Neutrophil (primary cell): Measurements from ENCODE around the gene GABPA.
A peak's percentile ranks its signal among the peaks of the same experiment; 100 is the strongest.
"Not testable (repeated sequence)": the region's sequence is repeated elsewhere in the genome, so short reads cannot be mapped to it uniquely, and the experiment has no call there.

Experiments used
- H3K27ac ChIP-seq: fragments of 200-600 bp; sonication (generic); 2 replicates; pipeline ENCODE4 v1.5.1; 2016; ENCODE audit warnings: mild to moderate bottlenecking, moderate library complexity
- H3K27me3 ChIP-seq: fragments of 200-600 bp; sonication (generic); 2 replicates; pipeline ENCODE4 v1.6.0; 2016; ENCODE audit warnings: mild to moderate bottlenecking
- H3K36me3 ChIP-seq: fragments of 200-600 bp; sonication (generic); 2 replicates; pipeline ENCODE4 v1.5.1; 2017
- H3K4me1 ChIP-seq, 2 experiments: fragments of 200-600 bp in 1 of 2; sonication (generic) in 1 of 2; 1 replicate in 1 of 2; 2 replicates in 1 of 2; pipeline versions ENCODE4 v1.5.1 to v1.6.1; 2013 to 2016; ENCODE audit warnings: low read depth in 1 of 2, low read length in 1 of 2, mild to moderate bottlenecking in 1 of 2, moderate library complexity in 1 of 2; ENCODE audit not compliant: control insufficient read depth in 1 of 2, insufficient read depth in 1 of 2
- H3K4me3 ChIP-seq, 2 experiments: fragments of 200-600 bp in 1 of 2; sonication (generic) in 1 of 2; 1 replicate in 1 of 2; 2 replicates in 1 of 2; pipeline ENCODE4 v1.5.1; 2013 to 2016; ENCODE audit warnings: low read depth in 1 of 2, low read length in 1 of 2, mild to moderate bottlenecking in 1 of 2, moderate library complexity in 1 of 2
- H3K9me3 ChIP-seq: fragments of 200-600 bp; sonication (generic); 2 replicates; pipeline ENCODE4 v1.5.1; 2016
- TF ChIP-seq, protein P1 (sequence below): fragments of 200-600 bp; sonication (generic); IDR thresholded peaks from 2 replicates; pipeline ENCODE4 v1.5.1; 2016; ENCODE audit warnings: antibody characterized with exemption

Gene GABPA

DNA sequence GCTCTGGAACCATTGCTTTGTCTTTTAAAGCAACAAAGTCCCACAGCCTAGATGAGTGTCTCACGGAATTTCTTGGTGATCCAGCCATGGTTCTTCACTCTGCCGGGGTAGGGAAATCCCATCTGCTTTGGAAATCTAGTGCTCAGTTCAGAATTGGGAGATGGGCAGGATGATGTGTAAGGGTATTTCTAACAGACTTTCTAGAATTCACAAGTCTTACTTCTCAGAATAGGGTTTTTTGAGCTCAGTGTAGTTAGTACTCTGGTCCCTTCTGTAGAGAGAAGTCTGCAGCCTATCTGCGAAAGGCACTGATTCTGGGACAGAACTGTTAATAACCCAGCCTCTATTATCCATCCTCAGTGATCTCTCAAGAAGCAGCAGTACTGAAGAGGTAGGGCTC is 25.3 kb downstream of the GABPA start:
- Histone ChIP-seq H3K27me3 (no peaks in the 10 kb centered on the region), H3K27ac (no peak overlapping the region), H3K36me3 (peaks cover 76% of the 10 kb centered on the region), H3K9me3 (no peaks in the 10 kb centered on the region), H3K4me1 (peaks cover 0 to 5% of the 10 kb centered on the region in 2 experiments), H3K4me3 (no peak overlapping the region)
- TF ChIP-seq, protein P1, sequence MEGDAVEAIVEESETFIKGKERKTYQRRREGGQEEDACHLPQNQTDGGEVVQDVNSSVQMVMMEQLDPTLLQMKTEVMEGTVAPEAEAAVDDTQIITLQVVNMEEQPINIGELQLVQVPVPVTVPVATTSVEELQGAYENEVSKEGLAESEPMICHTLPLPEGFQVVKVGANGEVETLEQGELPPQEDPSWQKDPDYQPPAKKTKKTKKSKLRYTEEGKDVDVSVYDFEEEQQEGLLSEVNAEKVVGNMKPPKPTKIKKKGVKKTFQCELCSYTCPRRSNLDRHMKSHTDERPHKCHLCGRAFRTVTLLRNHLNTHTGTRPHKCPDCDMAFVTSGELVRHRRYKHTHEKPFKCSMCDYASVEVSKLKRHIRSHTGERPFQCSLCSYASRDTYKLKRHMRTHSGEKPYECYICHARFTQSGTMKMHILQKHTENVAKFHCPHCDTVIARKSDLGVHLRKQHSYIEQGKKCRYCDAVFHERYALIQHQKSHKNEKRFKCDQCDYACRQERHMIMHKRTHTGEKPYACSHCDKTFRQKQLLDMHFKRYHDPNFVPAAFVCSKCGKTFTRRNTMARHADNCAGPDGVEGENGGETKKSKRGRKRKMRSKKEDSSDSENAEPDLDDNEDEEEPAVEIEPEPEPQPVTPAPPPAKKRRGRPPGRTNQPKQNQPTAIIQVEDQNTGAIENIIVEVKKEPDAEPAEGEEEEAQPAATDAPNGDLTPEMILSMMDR: no peak

DNA sequence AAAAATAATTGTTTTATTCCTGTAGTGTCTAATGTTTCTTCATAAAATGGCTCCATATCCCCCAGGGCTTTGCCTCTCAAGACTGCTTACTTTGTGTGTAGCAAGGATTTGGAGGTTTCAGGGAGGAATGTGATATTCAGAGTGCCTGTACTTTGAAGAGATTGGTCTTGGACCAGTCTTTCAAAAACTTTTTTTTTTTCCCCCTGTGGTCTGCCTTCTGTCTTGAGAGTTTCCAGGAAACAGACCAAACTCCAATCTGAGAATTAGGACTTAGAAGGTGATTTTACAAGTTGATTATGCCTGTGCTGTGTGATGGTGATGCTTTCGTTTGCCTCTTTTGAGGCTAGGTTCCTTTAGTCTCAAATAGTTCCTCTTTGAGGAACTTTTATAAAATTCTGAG is 25.9 kb downstream of the GABPA start:
- H3K9me3 ChIP-seq: no peaks in the 10 kb centered on the region
- H3K36me3 ChIP-seq: peaks cover 76% of the 10 kb centered on the region
- H3K4me1 ChIP-seq: peaks cover 0 to 5% of the 10 kb centered on the region in 2 experiments
- TF ChIP-seq, protein P1: no peak
- H3K27me3 ChIP-seq: no peaks in the 10 kb centered on the region
- H3K27ac ChIP-seq: no peak overlapping the region
- H3K4me3 ChIP-seq: no peak overlapping the region

DNA sequence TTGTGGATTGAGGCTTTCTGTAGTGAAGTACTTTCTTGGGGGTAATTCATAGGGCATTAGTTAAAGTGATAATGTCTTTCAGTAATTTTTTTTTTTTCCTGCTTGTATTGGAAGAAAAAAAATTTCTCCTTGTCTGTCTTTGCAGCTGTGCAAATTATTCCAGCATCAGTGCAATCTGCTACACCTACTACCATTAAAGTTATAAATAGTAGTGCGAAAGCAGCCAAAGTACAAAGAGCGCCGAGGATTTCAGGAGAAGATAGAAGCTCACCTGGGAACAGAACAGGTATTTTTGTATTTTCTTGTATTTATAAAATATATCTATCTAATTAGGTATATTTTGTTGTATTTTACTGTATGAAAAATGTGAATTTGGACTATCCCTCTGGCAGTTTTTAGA is 29.3 kb downstream of the GABPA start:
- H3K36me3 ChIP-seq: peaks cover 74% of the 10 kb centered on the region
- H3K27ac ChIP-seq: no peak overlapping the region

DNA sequence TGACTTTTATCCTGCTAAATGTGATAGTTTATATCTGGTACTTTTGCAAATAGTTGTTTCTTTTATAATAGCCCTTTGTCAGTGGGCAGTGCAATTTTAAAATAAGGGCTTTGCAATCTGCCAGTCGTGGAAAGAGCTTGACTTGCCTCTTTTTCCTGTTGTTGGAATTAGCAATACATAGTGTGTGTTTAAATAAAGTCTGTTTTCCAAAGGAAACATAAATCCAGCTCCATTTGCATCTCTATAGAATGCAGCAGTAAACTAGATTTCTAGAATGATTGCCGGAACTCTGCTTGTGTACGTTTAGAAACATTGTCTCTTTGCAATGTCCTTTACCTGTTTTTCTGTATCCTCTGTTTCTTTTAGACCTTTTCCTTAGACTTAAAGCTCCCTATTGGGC is 33.1 kb downstream of the GABPA start:
- H3K4me3 ChIP-seq: no peak overlapping the region
- no peaks in the 10 kb centered on the region for H3K9me3 ChIP-seq
- peaks cover 59% of the 10 kb centered on the region for H3K36me3 ChIP-seq
- no peaks in the 10 kb centered on the region for H3K27me3 ChIP-seq
- peaks cover 2 to 6% of the 10 kb centered on the region in 2 experiments for H3K4me1 ChIP-seq
- TF ChIP-seq, protein P1: no peak
- H3K27ac ChIP-seq: no peak overlapping the region

More for the DNA sequence above, 29.3 kb downstream of the GABPA start:
- no peaks in the 10 kb centered on the region for H3K27me3 ChIP-seq
- H3K4me3 ChIP-seq: no peak overlapping the region
- H3K9me3 ChIP-seq: no peaks in the 10 kb centered on the region
- TF ChIP-seq, protein P1: no peak
- peaks cover 0 to 5% of the 10 kb centered on the region in 2 experiments for H3K4me1 ChIP-seq

DNA sequence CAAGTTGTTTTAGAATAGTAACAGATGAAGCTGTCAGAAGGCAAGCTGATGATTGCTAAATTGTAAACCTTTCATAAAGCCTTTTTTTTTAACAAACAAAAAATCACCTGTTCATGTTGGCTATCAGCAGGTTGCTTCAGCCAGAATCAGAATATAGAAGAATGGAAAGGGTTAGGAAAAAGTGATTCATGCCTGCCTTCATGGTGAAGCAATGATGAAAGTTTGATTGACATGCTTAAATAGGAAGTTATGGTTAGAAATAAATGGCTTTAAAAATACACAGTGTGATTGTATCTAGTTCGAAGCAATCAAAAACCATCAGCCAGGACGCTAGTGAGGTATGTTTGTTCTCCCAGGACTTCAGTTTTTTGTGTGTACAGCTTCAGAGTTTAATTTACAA is 37.9 kb downstream of the GABPA start:
- peaks cover 18% of the 10 kb centered on the region for H3K36me3 ChIP-seq
- peak overlapping the region; percentile 63 for H3K27ac ChIP-seq
- TF ChIP-seq, protein P1: no peak
- H3K4me1 ChIP-seq: peaks cover 4 to 8% of the 10 kb centered on the region in 2 experiments
- no peak overlapping the region for H3K4me3 ChIP-seq
- H3K9me3 ChIP-seq: no peaks in the 10 kb centered on the region
- no peaks in the 10 kb centered on the region for H3K27me3 ChIP-seq

DNA sequence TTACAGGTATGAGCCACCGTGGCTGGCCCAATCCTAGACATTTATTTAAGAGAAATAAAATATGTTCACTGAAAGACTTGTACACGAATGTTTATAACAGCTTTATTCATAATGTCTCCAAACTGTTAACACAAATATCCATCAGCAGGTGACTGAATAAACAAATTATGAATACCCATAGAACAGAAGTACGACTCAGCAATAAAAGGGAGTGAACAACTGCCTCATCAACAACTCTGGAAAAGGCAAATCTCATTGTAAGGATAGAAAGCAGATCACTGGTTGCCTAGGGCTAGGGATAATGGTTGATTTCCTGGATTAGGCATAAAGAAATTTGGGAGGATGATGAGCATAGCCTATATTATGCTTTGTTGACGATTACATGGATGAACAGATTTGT is 41.7 kb downstream of the GABPA start:
- TF ChIP-seq, protein P1: no peak
- no peaks in the 10 kb centered on the region for H3K36me3 ChIP-seq
- no peak overlapping the region for H3K4me3 ChIP-seq
- H3K27me3 ChIP-seq: no peaks in the 10 kb centered on the region
- no peaks in the 10 kb centered on the region for H3K9me3 ChIP-seq
- no peak overlapping the region for H3K27ac ChIP-seq
- peaks cover 4 to 8% of the 10 kb centered on the region in 2 experiments for H3K4me1 ChIP-seq

DNA sequence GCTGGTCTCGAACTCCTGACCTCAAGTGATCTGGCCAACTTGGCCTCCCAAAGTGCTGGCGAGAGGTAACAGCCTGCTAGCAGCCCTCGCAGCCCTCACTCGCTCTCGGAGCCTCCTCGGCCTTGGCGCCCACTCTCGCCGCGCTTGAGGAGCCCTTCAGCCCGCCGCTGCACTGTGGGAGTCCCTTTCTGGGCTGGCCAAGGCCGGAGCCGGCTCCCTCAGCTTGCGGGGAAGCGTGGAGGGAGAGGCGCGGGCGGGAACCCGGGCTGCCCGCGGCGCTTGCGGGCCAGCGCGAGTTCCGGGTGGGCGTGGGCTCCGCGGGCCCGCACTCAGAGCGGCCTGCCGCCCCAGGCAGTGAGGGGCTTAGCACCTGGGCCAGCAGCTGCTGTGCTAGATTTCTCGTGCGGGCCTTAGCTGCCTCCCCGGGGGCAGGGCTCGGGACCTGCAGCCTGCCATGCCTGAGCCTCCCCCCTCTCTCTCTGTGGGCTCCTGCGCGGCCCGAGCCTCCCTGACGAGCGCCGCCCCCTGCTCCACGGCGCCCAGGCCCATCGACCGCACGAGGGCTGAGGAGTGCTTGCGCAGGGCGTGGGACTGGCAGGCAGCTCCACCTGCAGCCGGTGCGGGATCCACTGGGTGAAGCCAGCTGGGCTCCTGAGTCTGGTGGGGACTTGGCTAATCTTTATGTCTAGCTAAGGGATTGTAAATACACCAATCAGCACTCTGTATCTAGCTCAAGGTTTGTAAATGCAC is 43.5 kb downstream of the GABPA start:
- not testable (repeated sequence) for H3K4me3 ChIP-seq, H3K9me3 ChIP-seq, H3K27ac ChIP-seq, H3K36me3 ChIP-seq, H3K27me3 ChIP-seq, H3K4me1 ChIP-seq
